Fibroblast of lung (primary cell): ENCODE data around the gene CRLF2. TPM values are rescaled to one million over a fixed set of nuclear protein-coding genes. Genes with fewer than 3 reads are reported as not detected.

Source experiments
- DNase-seq, 2 donors: peaks; one replicate each; pipeline versions ENCODE4 v3.0.0 to v3.0.0-alpha.2; 2010; ENCODE audit warnings: low read depth in 2 of 2
- H2AFZ ChIP-seq: 2 replicates; pipeline ENCODE4 v1.5.1; 2012; ENCODE audit warnings: low read length, control low read depth, inconsistent platforms
- H3K27ac ChIP-seq: 2 replicates; pipeline ENCODE4 v1.5.1; 2011; ENCODE audit warnings: low read length, control low read depth; ENCODE audit not compliant: insufficient read depth
- H3K27me3 ChIP-seq: 2 replicates; pipeline ENCODE4 v1.5.1; 2011; ENCODE audit warnings: mild to moderate bottlenecking, low read length; ENCODE audit not compliant: control insufficient read depth, insufficient read depth
- H3K36me3 ChIP-seq: 2 replicates; pipeline ENCODE4 v1.5.1; 2011; ENCODE audit warnings: low read length; ENCODE audit not compliant: control insufficient read depth, insufficient read depth
- H3K4me1 ChIP-seq: 2 replicates; pipeline ENCODE4 v1.5.1; 2011; ENCODE audit warnings: low read length; ENCODE audit not compliant: control insufficient read depth, insufficient read depth; ENCODE audit errors: extremely low read depth
- H3K4me2 ChIP-seq: 2 replicates; pipeline ENCODE4 v1.5.1; 2011; ENCODE audit warnings: low read length, control low read depth; ENCODE audit not compliant: insufficient read depth; ENCODE audit errors: extremely low read depth
- H3K4me3 ChIP-seq, 4 experiments: fragments of 200-600 bp in 1 of 4; sonication (generic) in 1 of 4; replicated peaks in 1 of 4; 2 replicates each; pipeline ENCODE4 v1.5.1; 2011 to 2016; ENCODE audit warnings: low read length in 4 of 4, low read depth in 3 of 4, mild to moderate bottlenecking in 3 of 4, control low read depth in 2 of 4, inconsistent platforms in 1 of 4, mixed read lengths in 1 of 4; ENCODE audit not compliant: insufficient read depth in 1 of 4; ENCODE audit errors: control extremely low read depth in 1 of 4
- H3K79me2 ChIP-seq: 2 replicates; pipeline ENCODE4 v1.5.1; 2012; ENCODE audit warnings: mild to moderate bottlenecking, low read length, inconsistent platforms; ENCODE audit not compliant: control insufficient read depth, insufficient read depth
- H3K9ac ChIP-seq: 2 replicates; pipeline ENCODE4 v1.5.1; 2011; ENCODE audit warnings: mild to moderate bottlenecking, low read length, control low read depth; ENCODE audit not compliant: insufficient read depth
- H3K9me3 ChIP-seq: 2 replicates; pipeline ENCODE4 v1.5.1; 2012; ENCODE audit warnings: low read depth, low read length; ENCODE audit not compliant: control insufficient read depth, insufficient read depth
- H4K20me1 ChIP-seq: 2 replicates; pipeline ENCODE4 v1.5.1; 2011; ENCODE audit warnings: low read length; ENCODE audit not compliant: control insufficient read depth, insufficient read depth; ENCODE audit errors: extremely low read depth
- EZH2 ChIP-seq: IDR thresholded peaks from 2 replicates; pipeline ENCODE4 v1.5.1; 2012; ENCODE audit warnings: low read length, control low read depth, mild to moderate bottlenecking; ENCODE audit errors: missing control alignments
- polyA plus RNA-seq, 2 donors: library from polyadenylated mRNA; depleted of rRNA in 1 of 2; stranded (reverse) in 1 of 2; unstranded in 1 of 2; fragments of >200 nt; gene quantifications; 2 replicates each; pipeline ENCODE4 v1.2.1, GENCODE V29; 2011 to 2012; ENCODE audit warnings: missing spikeins in 1 of 2
- total RNA-seq: library from RNA; depleted of rRNA; stranded (reverse); fragments of >200 nt; gene quantifications from 2 replicates; pipeline ENCODE4 v1.2.1, GENCODE V29; 2014
- TF ChIP-seq, protein P1 (sequence below), 2 donors: IDR thresholded peaks in 1 of 2; conservative IDR thresholded peaks in 1 of 2; 1 replicate in 1 of 2; 2 replicates in 1 of 2; pipeline ENCODE4 v1.5.1; 2011 to 2012; ENCODE audit warnings: low read length in 2 of 2, control low read depth in 1 of 2, inconsistent platforms in 1 of 2, low read depth in 1 of 2, mild to moderate bottlenecking in 1 of 2

CRLF2 gene
- total and polyA plus RNA-seq, 2 donors (not counting 1 experiment from before 2014, with no cell fraction given): not detected

DNA sequence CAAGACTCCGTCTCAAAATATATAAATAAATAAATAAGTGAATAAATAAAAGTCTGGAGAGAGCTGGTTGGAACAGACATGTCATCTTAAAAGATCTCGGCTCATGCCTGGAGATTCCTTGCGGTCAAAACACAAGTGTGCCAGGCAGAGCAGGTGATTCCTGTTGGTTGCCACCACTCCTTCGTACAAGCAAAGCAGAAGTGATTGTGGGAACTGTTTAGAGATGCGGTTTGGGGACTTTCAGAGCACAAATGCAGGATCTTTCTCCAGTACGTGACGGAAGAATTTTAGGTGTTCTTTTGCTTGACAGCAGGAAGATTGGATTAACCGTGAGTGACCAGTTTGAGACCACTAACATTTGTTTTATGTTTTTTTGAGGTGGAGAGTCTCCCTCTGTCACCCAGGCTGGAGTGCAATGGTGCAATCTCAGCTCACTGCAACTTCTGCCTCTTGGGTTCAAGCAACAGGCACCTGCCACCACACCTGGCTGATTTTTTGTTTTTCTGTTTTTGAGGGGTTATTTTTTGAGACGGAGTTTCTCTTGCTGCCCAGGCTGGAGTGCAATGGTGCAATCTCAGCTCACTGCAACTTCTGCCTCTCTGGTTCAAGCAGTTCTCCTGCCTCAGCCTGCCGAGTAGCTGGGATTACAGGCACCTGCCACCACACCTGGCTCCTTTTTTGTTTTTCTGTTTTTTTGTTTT is 2.8 kb upstream of the CRLF2 start:
- Histone ChIP-seq H3K27me3 (no peaks in the 10 kb centered on the region), H3K9me3 (no peaks in the 10 kb centered on the region), H3K4me2 (no peak overlapping the region), H3K4me3 (no peak overlapping the region), H3K9ac (no peak overlapping the region), H3K4me1 (no peaks in the 10 kb centered on the region), H2AFZ (no peak overlapping the region), H3K36me3 (no peaks in the 10 kb centered on the region), H3K79me2 (no peaks in the 10 kb centered on the region), H4K20me1 (no peaks in the 10 kb centered on the region), H3K27ac (no peak overlapping the region)
- no peak for DNase-seq
- TF ChIP-seq EZH2: no peak
- TF ChIP-seq, protein P1, sequence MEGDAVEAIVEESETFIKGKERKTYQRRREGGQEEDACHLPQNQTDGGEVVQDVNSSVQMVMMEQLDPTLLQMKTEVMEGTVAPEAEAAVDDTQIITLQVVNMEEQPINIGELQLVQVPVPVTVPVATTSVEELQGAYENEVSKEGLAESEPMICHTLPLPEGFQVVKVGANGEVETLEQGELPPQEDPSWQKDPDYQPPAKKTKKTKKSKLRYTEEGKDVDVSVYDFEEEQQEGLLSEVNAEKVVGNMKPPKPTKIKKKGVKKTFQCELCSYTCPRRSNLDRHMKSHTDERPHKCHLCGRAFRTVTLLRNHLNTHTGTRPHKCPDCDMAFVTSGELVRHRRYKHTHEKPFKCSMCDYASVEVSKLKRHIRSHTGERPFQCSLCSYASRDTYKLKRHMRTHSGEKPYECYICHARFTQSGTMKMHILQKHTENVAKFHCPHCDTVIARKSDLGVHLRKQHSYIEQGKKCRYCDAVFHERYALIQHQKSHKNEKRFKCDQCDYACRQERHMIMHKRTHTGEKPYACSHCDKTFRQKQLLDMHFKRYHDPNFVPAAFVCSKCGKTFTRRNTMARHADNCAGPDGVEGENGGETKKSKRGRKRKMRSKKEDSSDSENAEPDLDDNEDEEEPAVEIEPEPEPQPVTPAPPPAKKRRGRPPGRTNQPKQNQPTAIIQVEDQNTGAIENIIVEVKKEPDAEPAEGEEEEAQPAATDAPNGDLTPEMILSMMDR (conservative IDR thresholded peaks at IDR 0.05 in 1 of 2, IDR thresholded peaks at IDR 0.05 in 1 of 2; ENCODE audit: low read depth in 1 of 2, low read length in 2 of 2): no peak

DNA sequence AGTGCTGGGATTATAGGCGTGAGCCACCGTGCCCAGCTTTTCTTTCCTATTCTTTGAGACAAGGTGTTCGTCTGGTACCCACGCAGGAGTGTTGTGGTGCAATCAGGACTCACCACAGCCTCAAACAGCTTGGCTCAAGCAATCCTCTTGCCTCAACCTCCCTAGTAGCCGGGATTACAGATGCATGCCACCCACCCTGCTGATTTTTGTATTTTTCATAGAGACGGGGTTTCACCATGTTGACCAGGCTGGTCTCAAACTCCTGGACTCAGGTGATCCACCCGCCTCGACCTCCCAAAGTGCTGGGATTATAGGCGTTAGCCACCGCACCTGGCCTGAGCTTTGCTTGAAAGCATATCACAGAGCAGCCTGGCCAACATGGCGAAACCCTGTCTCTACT is 1.5 kb upstream of the CRLF2 start:
- Histone ChIP-seq H3K9me3 (no peaks in the 10 kb centered on the region), H3K27ac (no peak overlapping the region), H3K79me2 (no peaks in the 10 kb centered on the region), H3K9ac (no peak overlapping the region), H2AFZ (no peak overlapping the region), H3K36me3 (no peaks in the 10 kb centered on the region), H4K20me1 (no peaks in the 10 kb centered on the region), H3K4me2 (no peak overlapping the region), H3K27me3 (no peaks in the 10 kb centered on the region), H3K4me1 (no peaks in the 10 kb centered on the region), H3K4me3 (no peak overlapping the region)
- DNase-seq: no peak
- TF ChIP-seq, protein P1 (conservative IDR thresholded peaks at IDR 0.05 in 1 of 2, IDR thresholded peaks at IDR 0.05 in 1 of 2; ENCODE audit: low read depth in 1 of 2, low read length in 2 of 2): no peak
- no peak for TF ChIP-seq EZH2

DNA sequence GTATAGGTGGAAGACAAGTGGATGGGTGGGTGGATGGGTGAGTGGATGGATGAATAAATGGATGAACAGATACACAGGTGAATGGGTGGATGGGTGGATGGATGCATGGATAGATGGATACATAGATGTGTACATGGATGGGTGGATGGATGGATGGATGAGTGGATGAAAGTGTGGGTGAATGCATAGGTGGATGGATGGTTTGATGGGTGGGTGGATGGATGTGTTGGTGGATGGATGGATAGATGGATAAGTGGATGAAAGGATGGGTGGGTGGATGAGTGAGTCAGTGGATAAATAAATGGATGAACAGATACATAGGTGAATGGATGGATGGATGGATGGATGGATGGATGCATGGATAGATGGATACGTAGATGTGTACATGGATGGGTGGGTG is 1.6 kb downstream of the CRLF2 start:
- no peak for DNase-seq
- Histone ChIP-seq H3K4me2 (no peak overlapping the region), H3K27me3 (no peaks in the 10 kb centered on the region), H3K9ac (no peak overlapping the region), H3K9me3 (no peaks in the 10 kb centered on the region), H3K4me1 (no peaks in the 10 kb centered on the region), H3K36me3 (no peaks in the 10 kb centered on the region), H2AFZ (no peak overlapping the region), H4K20me1 (no peaks in the 10 kb centered on the region), H3K79me2 (no peaks in the 10 kb centered on the region), H3K4me3 (no peak overlapping the region), H3K27ac (no peak overlapping the region)
- no peak for TF ChIP-seq EZH2
- TF ChIP-seq, protein P1 (conservative IDR thresholded peaks at IDR 0.05 in 1 of 2, IDR thresholded peaks at IDR 0.05 in 1 of 2; ENCODE audit: low read depth in 1 of 2, low read length in 2 of 2): no peak
